Neural cell (in vitro differentiated cells): Measurements from ENCODE around the gene KCNK6. TPM values are rescaled to one million over a fixed set of nuclear protein-coding genes. Genes with fewer than 3 reads are reported as not detected.

Source experiments
- H2AFZ ChIP-seq: fragments of 200-600, 300-800 bp; sonication (generic), shearing (Covaris generic); 2 replicates; pipeline ENCODE4 v1.6.0; 2014; ENCODE audit warnings: low read depth, mild to moderate bottlenecking, antibody characterized with exemption, low read length, moderate library complexity
- H3F3A ChIP-seq: fragments of 200-600 bp; shearing (Covaris generic); 2 replicates; pipeline ENCODE4 v1.6.1; 2016; ENCODE audit warnings: mild to moderate bottlenecking, moderate library complexity, mixed read lengths, antibody characterized with exemption, low read length; ENCODE audit not compliant: insufficient read depth, poor library complexity, severe bottlenecking
- H3K27ac ChIP-seq: fragments of 200-600, 300-800 bp; sonication (generic), shearing (Covaris generic); 2 replicates; pipeline ENCODE4 v1.5.1; 2014; ENCODE audit warnings: mild to moderate bottlenecking, low read length, moderate library complexity
- H3K27me3 ChIP-seq: fragments of 300-800, 200-600 bp; sonication (generic), shearing (Covaris generic); 2 replicates; pipeline ENCODE4 v1.6.0; 2014; ENCODE audit warnings: mild to moderate bottlenecking, low read depth, low read length, moderate library complexity; ENCODE audit not compliant: insufficient read depth
- H3K36me3 ChIP-seq: fragments of 300-800, 200-600 bp; sonication (generic), shearing (Covaris generic); 2 replicates; pipeline ENCODE4 v1.5.1; 2014; ENCODE audit warnings: mild to moderate bottlenecking, antibody characterized with exemption, low read length, moderate library complexity; ENCODE audit not compliant: insufficient read depth
- H3K4me2 ChIP-seq: fragments of 300-800, 200-600 bp; sonication (generic), shearing (Covaris generic); 2 replicates; pipeline ENCODE4 v1.6.0; 2014; ENCODE audit warnings: mild to moderate bottlenecking, low read length
- H3K4me3 ChIP-seq: fragments of 300-800, 200-600 bp; sonication (generic), shearing (Covaris generic); 2 replicates; pipeline ENCODE4 v1.5.1; 2014; ENCODE audit warnings: mild to moderate bottlenecking, low read length, moderate library complexity
- H3K79me2 ChIP-seq: fragments of 200-600 bp; shearing (Covaris generic); replicated peaks from 2 replicates; pipeline ENCODE4 v1.6.0; 2014; ENCODE audit warnings: mild to moderate bottlenecking, low read length, moderate library complexity; ENCODE audit not compliant: insufficient read depth
- H3K9ac ChIP-seq: fragments of 300-800, 200-600 bp; sonication (generic), shearing (Covaris generic); 2 replicates; pipeline ENCODE4 v1.6.1; 2016; ENCODE audit warnings: mild to moderate bottlenecking, low read length, mixed read lengths
- H3K9me2 ChIP-seq: fragments of 200-600 bp; shearing (Covaris generic); 2 replicates; pipeline ENCODE4 v1.6.1; 2016; ENCODE audit warnings: mild to moderate bottlenecking, low read length, mixed read lengths; ENCODE audit not compliant: insufficient read depth
- H3K9me3 ChIP-seq: fragments of 200-600, 300-800 bp; sonication (generic), shearing (Covaris generic); 2 replicates; pipeline ENCODE4 v1.6.1; 2016; ENCODE audit warnings: mild to moderate bottlenecking, mixed run types, low read length, moderate library complexity, mixed read lengths
- H4K20me1 ChIP-seq: fragments of 200-600 bp; shearing (Covaris generic); 2 replicates; pipeline ENCODE4 v1.6.1; 2016; ENCODE audit warnings: mild to moderate bottlenecking, mixed run types; ENCODE audit not compliant: insufficient read depth
- EP300 ChIP-seq: fragments of 450-650 bp; conservative IDR thresholded peaks from 2 replicates; pipeline ENCODE4 v1.6.1; 2014; ENCODE audit warnings: antibody characterized with exemption, mild to moderate bottlenecking, moderate library complexity; ENCODE audit not compliant: poor library complexity, severe bottlenecking
- EZH2 ChIP-seq: fragments of 200-600, 300-800 bp; shearing (Covaris generic), sonication (generic); IDR thresholded peaks from 2 replicates; pipeline ENCODE4 v1.6.1; 2014; ENCODE audit warnings: antibody characterized with exemption, low read length, borderline replicate concordance, mild to moderate bottlenecking; ENCODE audit not compliant: insufficient read depth, poor library complexity, severe bottlenecking
- MXI1 ChIP-seq: fragments of 450-650 bp; conservative IDR thresholded peaks from 2 replicates; pipeline ENCODE4 v1.6.1; 2014; ENCODE audit warnings: antibody characterized with exemption, mild to moderate bottlenecking; ENCODE audit not compliant: poor library complexity, severe bottlenecking
- POLR2AphosphoS5 ChIP-seq: IDR thresholded peaks from 2 replicates; pipeline ENCODE4 v1.6.1; 2012
- RAD21 ChIP-seq: fragments of 450-650 bp; conservative IDR thresholded peaks from 2 replicates; pipeline ENCODE4 v1.6.1; 2014; ENCODE audit warnings: antibody characterized with exemption, mild to moderate bottlenecking, moderate library complexity
- SMC3 ChIP-seq: fragments of 450-650 bp; conservative IDR thresholded peaks from 2 replicates; pipeline ENCODE4 v1.6.1; 2014; ENCODE audit warnings: antibody characterized with exemption, mild to moderate bottlenecking, moderate library complexity; ENCODE audit not compliant: poor library complexity
- TAF1 ChIP-seq: IDR thresholded peaks from 2 replicates; pipeline ENCODE4 v1.6.1; 2012; ENCODE audit warnings: low read depth
- polyA plus RNA-seq: library from polyadenylated mRNA; depleted of rRNA; stranded (reverse); fragments of >200 nt; gene quantifications from 2 replicates; pipeline ENCODE4 v1.2.3, GENCODE V29; 2014
- TF ChIP-seq, protein P1 (sequence below): IDR thresholded peaks from 2 replicates; pipeline ENCODE4 v1.6.1; 2012; ENCODE audit warnings: borderline replicate concordance
- TF ChIP-seq, protein P2 (sequence below): fragments of 450-650 bp; IDR thresholded peaks from 2 replicates; pipeline ENCODE4 v1.5.1; 2014; ENCODE audit warnings: antibody characterized with exemption, mild to moderate bottlenecking, moderate library complexity; ENCODE audit not compliant: poor library complexity, severe bottlenecking

KCNK6 gene
- polyA plus RNA-seq, 1 donor from 2014 or later, result not detected

DNA sequence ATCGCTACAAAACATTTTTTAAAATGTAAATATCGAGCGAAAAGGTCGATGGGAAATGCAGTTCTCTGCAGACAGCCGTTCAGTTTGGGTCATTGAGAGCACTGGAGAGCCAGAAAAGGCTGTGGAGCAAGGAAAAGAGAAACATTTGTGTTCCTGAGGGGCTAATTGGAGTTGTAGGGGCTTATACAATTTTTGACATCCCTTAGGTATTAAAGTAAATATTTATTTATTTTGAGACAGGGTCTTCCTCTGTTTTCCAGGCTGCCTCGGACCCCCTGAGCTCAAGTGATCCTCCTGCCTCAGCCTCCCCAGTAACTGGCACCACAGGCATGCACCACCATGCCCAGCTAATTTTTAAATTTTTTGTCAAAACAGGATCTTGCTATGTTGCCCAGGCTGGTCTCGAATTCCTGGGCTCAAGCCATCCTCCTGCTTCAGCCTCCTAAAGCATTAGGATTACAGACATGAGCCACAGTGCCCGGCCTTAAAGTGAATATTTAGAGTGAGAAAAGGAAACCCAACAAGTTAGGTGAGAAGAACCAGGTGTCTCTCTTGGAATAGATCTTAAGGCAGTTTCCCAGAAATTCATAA lies 3.1 kb upstream of the KCNK6 start:
- Histone ChIP-seq H3K9me3 (no peaks in the 10 kb centered on the region), H3K9me2 (no peaks in the 10 kb centered on the region), H3F3A (no peaks in the 10 kb centered on the region), H3K4me3 (peak overlapping the region; percentile 75), H3K9ac (peak overlapping the region; percentile 65), H3K27ac (peak overlapping the region; percentile 57), H3K4me2 (peak overlapping the region; percentile 39), H3K36me3 (no peaks in the 10 kb centered on the region), H3K27me3 (peaks cover 32% of the 10 kb centered on the region), H2AFZ (peak overlapping the region; percentile 60), H3K79me2 (no peaks in the 10 kb centered on the region), H4K20me1 (no peaks in the 10 kb centered on the region)
- TF ChIP-seq, protein P1, sequence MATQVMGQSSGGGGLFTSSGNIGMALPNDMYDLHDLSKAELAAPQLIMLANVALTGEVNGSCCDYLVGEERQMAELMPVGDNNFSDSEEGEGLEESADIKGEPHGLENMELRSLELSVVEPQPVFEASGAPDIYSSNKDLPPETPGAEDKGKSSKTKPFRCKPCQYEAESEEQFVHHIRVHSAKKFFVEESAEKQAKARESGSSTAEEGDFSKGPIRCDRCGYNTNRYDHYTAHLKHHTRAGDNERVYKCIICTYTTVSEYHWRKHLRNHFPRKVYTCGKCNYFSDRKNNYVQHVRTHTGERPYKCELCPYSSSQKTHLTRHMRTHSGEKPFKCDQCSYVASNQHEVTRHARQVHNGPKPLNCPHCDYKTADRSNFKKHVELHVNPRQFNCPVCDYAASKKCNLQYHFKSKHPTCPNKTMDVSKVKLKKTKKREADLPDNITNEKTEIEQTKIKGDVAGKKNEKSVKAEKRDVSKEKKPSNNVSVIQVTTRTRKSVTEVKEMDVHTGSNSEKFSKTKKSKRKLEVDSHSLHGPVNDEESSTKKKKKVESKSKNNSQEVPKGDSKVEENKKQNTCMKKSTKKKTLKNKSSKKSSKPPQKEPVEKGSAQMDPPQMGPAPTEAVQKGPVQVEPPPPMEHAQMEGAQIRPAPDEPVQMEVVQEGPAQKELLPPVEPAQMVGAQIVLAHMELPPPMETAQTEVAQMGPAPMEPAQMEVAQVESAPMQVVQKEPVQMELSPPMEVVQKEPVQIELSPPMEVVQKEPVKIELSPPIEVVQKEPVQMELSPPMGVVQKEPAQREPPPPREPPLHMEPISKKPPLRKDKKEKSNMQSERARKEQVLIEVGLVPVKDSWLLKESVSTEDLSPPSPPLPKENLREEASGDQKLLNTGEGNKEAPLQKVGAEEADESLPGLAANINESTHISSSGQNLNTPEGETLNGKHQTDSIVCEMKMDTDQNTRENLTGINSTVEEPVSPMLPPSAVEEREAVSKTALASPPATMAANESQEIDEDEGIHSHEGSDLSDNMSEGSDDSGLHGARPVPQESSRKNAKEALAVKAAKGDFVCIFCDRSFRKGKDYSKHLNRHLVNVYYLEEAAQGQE, result no peak
- TF ChIP-seq RAD21, result no peak
- TF ChIP-seq SMC3, result no peak
- TF ChIP-seq, protein P2, sequence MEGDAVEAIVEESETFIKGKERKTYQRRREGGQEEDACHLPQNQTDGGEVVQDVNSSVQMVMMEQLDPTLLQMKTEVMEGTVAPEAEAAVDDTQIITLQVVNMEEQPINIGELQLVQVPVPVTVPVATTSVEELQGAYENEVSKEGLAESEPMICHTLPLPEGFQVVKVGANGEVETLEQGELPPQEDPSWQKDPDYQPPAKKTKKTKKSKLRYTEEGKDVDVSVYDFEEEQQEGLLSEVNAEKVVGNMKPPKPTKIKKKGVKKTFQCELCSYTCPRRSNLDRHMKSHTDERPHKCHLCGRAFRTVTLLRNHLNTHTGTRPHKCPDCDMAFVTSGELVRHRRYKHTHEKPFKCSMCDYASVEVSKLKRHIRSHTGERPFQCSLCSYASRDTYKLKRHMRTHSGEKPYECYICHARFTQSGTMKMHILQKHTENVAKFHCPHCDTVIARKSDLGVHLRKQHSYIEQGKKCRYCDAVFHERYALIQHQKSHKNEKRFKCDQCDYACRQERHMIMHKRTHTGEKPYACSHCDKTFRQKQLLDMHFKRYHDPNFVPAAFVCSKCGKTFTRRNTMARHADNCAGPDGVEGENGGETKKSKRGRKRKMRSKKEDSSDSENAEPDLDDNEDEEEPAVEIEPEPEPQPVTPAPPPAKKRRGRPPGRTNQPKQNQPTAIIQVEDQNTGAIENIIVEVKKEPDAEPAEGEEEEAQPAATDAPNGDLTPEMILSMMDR, result no peak
- no peak for TF ChIP-seq TAF1

DNA sequence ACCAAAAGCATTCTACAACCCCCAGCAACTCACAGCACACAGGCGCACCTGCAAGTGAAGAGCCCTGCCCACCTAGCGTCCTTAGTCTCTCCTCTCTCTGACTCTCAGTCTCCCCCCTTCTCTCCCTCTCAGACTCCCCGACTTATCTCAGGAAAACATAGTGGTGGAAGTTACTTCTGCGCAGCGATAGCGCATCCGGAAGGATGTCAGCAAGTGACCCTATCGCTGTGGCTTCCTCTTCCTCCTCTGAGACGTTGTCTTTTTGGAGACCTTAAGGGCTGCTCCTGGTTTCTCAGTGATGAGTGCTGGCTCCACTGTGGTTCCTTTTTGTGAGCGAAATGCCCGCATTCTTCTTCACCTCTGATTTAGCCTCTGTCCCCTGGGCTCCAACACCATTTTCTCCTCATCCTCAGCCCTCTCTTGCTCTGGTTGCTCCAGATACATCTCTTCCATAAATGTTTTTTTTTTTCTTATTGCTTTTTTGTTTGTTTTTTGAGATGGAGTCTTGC lies 2.5 kb upstream of the KCNK6 start:
- H3K9me3 ChIP-seq, result no peaks in the 10 kb centered on the region
- no peaks in the 10 kb centered on the region for H3K9me2 ChIP-seq
- H3K9ac ChIP-seq, result no peak overlapping the region
- H2AFZ ChIP-seq, result no peak overlapping the region
- no peaks in the 10 kb centered on the region for H3K79me2 ChIP-seq
- TF ChIP-seq, protein P1, result no peak
- no peak for TF ChIP-seq EP300
- TF ChIP-seq POLR2AphosphoS5, result no peak
- TF ChIP-seq, protein P2, result no peak
- no peak for TF ChIP-seq TAF1
- TF ChIP-seq EZH2, result no peak
- TF ChIP-seq RAD21, result no peak
- TF ChIP-seq MXI1, result no peak
- TF ChIP-seq SMC3, result no peak
- no peak overlapping the region for H3K4me3 ChIP-seq
- H3K36me3 ChIP-seq, result no peaks in the 10 kb centered on the region
- no peaks in the 10 kb centered on the region for H3F3A ChIP-seq
- no peak overlapping the region for H3K4me2 ChIP-seq
- no peaks in the 10 kb centered on the region for H4K20me1 ChIP-seq
- no peak overlapping the region for H3K27ac ChIP-seq
- peaks cover 34% of the 10 kb centered on the region for H3K27me3 ChIP-seq
